GM21786 (cell line): ENCODE data around the gene TMEM140.
A peak's percentile ranks its signal among the peaks of the same experiment; 100 is the strongest.
"Not testable (repeated sequence)": the region's sequence is repeated elsewhere in the genome, so short reads cannot be mapped to it uniquely, and the experiment has no call there.

ENCODE experiments used
- ATAC-seq: cut with Tn5 transposase; IDR thresholded peaks from one replicate; pipeline ENCODE4 v1.9.1; 2021; ENCODE audit not compliant: unreplicated experiment

Gene TMEM140

DNA sequence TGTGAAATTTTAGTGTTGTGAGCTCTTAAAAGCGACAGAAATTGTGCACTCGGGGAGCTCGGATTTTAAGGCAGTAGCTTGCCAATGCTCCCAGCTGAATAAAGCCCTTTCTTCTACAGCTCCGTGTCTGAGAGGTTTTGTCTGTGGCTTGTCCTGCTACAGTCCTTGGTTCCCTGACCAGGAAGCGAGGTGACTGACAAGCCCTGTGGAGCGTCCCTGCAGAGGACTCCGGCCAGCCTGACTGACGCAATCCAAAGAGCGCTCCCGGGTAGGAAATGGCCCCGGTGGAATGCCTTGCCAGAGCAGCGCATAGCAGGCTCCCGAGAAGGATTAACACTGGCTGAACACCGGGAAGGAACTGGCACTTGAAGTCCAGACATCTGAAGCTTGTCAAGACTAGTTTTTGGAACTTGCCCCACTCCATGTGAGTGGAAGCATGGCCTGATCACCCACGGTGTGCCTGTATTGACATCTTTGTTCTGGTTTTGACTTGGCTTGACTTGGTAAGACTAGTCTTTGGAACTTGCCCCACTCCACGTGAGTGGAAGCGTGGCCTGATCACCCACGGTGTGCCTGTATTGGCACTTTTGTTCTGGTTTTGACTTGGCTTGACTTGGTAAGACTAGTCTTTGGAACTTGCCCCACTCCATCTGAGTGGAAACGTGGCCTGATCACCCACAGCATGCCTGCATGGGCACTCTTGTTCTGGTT is 23.9 kb downstream of the TMEM140 start:
- not testable (repeated sequence) for ATAC-seq

DNA sequence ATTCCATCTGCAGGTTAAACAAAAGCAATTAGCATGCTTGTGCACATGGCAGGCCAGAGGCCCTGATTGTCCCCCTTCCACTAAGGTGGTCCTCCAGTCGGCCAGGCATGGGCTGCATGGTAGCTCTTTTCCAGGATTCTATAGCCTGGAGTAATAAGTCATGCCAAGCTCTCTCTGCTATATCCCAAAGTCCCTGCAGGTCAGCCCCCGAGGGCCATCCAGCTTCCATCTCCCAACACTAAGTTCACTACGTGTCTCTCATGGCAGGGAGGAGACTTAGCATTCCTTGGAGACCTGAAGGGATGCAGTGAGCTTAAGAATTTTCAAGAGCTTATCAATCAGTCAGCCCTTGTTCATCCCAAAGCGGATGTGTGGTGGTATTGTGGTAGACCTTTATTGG is 26.0 kb downstream of the TMEM140 start:
- not testable (repeated sequence) for ATAC-seq

DNA sequence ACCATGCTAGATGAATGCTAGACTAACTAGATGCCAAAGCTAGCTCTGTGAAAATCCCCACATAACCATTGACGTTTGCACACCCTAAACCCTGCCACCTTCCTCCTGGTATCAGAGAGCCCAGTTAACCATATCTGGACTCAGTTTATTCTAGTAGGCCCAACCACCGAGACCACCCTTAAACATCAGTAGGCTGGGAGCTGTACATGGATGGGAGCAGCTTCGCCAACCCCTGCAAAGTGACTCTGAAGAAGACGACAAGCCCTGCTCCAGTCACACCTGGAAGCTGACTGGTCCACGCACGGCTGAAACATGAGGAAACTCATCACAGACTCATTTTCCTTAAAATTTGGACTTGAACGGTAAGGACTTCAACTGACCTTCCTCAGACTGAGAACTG is 27.1 kb downstream of the TMEM140 start:
- ATAC-seq = no peak

DNA sequence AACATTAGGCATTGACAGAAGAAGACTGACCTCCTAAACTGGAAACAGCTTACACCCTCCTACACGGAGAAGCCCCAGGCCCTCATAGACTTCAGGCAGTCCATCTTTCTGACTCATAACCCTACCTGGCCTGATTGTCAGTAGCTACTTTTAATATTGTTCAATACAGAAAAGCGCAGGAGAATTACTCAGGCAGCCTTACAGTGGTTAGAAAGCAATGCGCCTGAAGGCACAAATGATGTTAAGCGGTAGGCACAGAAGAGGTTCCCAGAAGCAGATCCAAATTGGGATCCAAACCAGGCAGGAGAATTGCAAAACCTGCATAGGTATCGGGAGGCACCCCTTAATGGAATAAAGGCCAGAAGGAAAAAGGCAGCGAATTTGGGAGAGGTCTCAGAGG is 28.1 kb downstream of the TMEM140 start:
- no peak for ATAC-seq

DNA sequence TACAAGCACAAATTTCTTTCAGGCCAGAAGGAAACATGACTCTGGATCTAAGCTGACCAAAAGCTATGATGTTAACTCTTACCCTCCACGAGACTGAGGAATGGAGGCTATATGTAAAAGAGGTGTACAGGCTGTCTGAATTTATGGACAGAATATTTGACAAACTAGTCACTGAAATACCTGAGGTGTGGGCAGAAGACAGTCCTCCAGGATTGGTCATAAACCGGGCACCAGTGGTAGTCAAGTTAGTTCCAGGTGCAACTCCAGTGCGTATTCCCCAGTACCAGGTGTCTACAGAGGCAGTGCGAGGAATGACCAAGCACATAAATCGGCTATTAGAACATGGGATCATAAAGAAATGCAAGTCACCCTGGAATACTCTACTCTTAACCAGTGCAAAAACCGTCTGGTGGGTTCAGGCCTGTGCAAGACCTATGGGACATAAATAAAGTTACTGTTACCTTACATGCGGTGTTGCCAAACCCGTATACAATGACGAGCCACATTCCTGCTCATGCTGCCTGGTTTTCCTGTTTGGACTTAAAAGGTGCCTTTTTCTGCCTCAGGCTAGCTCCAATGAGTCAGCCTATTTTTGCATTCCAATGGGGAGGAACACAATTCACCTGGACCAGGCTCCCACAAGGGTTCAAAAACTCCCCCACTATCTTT is 29.3 kb downstream of the TMEM140 start:
- ATAC-seq = no peak

DNA sequence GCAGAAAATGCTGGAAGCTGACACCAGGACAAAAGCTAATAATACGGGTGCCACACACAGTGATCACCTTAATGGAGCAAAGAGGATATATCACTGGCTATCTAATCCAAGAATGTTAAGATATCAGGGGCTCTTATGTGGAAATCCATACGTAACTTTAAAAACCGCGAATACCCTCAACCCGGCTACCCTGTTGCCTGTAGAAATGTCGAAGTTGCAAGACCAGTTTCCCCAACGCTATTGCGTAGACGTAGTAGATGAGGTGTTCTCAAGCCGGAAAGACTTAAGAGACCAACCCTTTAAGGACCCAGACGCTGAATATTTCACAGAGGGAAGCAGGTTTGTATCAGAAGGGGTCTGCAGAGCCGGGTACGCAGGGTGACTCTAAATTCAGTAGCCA is 30.5 kb downstream of the TMEM140 start:
- no peak for ATAC-seq

DNA sequence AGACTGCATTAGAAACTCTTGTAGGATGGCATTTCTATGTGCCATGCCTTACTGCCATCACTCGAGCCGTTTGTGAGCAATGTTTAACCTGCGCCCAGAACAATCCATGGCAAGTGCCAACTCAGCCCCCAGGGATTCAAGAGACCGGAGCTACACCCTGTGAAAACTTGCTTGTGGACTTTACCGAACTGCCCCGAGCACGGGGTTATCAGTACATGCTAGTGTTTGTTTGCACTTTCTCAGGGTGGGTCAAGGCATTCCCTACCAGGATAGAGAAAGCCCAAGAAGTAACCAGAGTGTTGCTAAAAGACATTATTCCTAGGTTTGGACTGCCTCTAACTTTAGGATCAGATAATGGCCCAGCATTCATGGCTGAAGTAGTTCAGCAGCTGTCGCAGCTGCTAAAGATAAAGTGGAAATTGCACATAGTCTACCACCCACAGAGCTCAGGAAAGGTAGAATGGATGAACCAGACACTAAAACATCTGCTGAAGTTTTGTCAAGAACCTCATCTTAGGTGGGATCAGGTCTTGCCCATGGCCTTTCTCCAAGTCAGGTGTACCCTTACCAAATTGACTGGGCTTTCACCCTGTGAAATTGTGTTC is 31.6 kb downstream of the TMEM140 start:
- ATAC-seq = no peak

DNA sequence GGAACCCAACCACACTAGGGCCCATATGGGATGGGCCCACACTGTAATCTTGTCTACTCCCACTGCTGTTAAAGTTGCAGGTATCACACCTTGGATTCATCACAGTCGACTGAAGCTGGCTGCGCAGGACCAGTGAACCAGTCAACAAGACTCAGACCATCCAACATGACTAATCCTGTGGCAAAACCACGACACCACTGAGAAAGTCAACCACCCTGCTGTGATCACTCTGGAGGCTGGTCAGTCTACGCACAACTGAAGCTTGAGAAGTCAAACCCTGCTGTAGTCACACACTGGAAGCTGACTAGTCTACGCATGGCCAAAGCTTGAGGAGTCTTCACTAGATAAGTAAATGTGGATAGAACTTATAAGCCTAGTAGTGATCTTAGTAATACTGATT is 32.2 kb downstream of the TMEM140 start:
- ATAC-seq = no peak

DNA sequence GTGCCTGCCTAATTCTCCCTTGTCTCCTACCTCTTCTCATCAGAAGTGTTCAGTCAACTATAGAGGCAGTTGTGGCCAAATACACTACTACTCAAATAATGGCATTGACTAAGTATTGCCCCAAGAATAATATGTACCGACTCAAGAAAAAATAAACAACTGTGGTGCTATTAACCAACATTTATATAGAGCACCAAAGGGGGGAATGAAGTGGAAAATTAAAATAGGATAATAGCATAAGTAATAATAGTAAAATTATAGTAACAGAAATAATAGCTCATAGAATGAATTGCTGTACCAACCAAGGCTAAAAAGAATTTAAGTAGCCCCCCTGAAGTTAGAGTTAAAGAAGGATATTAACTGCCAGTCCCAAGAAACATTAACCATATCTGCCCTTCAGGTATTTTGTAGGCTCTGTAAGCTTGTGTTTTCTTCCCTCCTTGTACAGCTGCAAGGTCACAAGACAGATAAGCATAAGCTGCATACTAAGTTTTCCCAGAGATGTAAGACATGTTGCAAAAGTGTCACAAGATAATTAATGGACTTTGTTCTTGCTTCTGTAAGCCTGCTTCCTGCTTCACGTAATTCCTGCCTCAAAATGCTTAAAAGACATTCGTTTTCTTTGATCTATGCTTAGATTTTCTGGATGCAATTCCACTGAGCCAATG is 33.5 kb downstream of the TMEM140 start:
- ATAC-seq = no peak

DNA sequence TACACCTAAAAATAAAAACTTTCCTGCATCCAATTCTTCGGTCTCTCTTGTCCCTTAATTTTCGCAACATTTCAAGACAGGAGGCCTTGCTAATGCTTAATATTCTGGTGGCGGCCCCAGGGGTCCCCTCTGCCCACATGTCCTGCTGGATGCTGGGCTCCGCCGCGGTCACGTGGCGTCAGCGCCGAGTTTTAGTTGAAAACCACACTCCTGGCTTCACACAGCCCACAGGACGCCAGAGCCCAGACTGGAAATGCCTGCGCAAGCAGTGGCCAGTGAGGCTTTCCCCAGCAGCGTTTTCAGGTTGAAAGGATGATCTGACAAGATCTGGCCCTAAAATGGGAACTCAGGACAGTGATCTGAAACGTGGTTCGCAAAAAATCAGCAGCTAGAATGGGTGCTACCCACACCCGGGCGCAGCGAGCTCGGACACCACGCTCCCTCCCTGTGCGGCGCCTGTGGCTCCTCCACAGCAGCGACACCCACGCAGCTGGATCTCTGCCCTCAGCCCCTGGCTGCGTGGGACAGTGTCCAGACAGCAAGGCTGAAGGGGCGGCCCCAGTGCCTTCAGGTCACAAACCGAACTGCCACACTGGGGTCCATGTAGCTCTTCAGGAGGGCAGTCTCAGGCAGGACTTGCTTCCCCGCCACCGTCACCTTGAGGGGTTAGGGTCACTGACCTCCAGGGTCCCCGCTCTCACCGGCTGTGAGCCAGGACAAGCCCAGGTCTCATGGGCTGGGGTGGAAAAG is 34.2 kb downstream of the TMEM140 start:
- ATAC-seq = no peak

DNA sequence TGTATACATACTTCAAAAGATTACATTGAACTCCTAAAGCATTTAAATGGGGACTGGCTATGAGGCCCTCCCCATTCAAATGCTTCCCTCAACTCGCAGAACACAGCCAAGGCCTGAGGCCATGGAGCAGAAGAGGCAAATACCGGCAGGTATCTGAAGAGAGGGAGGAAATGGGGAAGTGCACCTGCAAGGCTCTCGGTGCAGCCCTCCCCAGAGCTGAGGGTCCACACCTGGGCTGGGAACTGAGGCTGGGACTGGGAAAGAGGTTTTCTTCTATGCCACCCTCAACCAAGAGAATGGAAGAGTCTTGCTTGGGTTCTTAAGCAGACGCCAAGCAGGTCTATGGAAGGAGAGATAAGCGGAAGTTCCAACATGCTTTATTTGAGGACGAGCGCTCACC is 35.6 kb downstream of the TMEM140 start:
- no peak for ATAC-seq

DNA sequence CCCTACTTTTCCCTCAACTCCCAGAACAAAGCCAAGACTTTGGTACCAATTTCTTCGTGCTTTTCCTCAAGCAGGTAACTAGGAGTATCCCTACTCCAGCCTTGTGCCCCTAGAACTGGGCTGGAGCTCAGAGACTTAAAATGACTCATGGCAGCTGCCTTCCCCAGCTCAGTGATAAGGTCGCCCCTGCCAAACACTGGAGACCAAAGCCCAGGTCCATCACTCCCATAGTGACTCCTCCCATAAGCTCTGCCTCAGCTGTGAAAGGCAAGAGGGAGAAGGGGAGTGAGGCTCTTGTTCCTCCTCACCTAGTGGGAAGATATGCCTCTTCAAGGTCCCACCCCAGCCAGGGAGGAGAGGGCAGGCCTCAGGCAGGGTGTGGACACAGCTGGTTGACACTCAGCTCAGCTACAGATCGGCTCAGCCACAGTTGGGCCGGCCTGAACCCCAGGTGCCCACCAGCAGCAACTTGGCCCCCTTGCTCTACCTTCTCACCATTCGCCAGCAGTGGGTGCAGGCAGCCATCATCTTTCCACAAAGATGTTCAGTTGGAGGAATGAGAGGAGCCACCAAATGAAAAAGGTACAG is 36.5 kb downstream of the TMEM140 start:
- ATAC-seq = no peak

DNA sequence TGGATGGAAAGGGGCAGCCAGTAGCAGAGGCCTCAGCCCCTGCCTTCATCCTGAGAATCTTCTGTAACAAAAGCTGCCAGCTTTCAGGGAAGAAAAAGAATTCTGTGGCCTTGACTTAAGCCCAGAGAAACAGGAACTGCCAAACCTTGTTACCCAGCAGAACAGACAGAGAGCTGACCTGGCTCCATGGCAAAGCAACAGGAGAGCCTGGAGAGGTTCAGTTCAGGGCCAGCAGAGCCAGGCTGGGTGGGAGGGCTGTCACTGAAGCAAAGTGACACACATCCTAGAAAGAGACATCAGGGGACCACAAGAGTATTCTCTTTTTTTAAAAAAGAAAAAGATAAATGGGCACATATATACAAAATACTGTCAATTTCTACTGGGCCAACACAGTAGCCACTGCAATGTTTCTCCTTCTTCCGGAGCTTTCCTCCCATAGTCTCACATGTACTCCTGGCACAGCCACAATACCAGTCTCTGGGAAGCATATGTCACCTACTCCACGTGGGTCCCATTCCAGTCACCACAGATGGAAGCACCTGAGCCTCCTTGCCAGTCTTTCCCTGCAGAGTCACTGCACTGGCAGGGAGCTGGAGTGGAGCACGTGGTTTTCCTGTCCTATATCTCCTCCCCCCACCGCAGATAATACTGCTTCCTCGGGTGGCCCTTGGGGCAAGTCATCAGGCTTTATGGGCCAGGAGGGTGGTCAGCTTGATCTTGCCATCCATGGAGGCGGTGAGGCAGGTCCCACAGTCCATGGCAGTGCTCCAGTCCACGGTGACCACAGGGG is 37.8 kb downstream of the TMEM140 start:
- ATAC-seq = no peak

DNA sequence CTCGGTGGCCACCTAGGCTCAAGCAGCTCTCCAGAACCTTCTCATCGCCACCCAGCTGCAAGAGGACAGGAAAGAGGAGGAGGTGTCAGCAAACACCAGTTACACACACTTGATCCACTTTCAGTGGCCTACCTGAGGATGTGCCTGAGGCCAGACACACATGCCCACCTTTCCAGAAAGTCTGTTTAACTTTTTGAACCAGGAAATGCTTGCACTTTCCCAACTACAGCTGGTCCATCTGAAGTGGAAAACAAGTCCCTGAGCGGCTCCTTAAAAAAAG is 38.3 kb downstream of the TMEM140 start:
- no peak for ATAC-seq

DNA sequence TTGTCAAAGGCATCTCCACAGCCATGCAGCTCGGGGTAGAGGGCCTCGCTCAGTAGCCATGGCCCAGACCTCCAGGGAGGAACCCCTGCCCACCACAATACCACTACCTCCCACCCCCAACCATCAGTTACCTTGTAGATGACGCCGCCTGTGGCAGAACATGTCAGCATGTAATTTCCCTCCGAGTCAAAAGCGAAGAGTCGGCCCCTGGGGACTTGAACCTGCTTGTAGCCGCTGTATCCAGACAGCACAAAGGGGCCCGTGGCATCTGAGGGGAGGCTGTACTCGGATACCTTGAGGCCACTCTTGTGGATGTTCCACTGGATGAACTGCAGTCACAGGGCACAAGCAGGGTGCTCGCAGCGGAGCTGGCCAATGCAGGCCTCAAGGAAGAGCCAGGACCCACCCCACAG is 39.0 kb downstream of the TMEM140 start:
- ATAC-seq = peak; percentile 75

DNA sequence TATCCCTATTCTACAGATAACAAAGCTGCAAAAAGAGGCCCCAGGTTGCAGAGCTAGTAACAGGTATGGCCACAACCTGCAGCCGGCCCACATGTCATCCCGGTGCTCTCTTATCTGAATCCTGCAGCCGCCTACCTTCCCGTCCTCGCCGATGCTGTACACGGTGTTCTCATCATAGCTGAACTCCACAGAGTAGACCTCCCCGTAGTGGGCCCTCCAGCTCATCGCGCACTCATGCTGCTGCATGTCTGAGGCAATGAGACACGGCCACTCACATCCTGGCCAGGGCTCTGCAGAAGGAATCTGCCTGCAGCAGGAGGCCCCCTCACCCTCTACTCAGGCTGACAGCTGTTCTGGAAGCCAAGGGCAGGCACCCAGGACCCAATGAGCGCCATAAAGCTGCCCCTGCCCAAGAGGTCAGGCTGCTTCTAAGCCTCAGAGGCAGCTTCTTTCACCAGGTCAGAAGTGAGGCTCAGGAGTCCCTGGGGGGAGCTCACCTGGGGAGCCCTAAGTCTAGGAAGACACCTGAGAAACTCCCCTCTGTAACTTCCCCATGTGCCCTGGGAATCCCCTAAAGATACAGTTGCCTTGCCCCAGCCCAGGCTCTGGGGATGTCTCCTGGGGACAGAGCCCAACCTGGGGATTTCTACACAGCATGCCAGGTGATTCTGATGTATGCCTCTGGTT is 40.6 kb downstream of the TMEM140 start:
- peak; percentile 31 for ATAC-seq

DNA sequence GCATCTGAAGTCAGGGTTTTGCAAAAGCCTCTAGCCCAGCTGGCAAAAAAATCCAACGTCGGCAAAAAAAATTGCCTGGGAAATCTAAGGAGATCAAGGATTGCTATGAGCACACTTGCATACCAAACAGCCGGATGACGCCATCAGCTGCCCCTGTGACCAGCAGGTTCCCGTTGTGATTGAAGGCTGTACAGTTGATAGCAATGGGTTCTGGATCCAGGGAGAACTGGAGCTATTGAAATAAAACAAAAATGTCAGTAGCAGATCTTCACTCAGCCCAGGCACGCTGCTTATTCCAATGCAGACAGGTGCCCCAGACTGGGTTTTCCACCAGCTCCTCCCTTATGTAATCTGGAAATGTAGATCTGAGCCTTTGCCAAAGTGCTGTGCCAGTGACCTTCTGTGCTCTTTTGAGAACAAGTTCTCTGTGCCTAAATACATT is 41.4 kb downstream of the TMEM140 start:
- no peak for ATAC-seq

DNA sequence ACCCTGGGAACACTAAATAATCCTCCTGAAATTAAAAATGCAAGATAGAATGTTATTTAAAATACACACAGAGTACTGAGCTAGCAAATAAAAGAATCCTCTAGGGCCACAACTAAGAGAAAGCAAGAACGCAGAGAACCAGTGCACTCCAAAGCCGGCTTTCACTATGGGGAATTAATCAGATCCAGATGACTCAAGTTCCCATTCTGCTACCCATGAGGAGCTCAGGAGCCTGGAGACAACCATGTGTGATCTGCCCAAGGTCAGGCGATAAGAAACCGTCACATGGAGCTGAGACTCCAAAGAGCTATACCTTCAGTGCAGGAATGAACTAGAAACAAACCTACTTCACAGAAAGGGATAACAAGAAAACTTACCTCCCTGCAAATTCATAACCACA is 42.1 kb downstream of the TMEM140 start:
- no peak for ATAC-seq

DNA sequence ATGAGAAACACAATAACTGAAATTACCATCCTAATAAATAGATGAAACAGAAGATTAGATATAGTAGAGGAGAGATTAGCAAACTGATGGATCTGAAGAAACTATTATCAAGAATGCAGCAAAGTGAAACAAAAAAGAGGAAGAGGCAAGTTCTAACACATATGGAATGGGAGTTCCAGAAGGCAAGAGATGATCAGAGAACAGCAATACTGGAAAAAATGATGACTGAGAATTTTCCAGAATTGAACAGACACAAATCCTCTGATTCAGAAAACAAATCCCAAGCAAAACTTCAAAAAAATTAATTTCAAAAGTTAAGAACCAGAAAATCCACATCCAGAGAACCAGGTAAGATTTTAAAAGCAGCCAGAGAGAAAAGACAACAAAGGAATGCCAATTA is 42.8 kb downstream of the TMEM140 start:
- ATAC-seq = no peak
